Measurements from ENCODE around the gene CCDC85B.

- TF ChIP-seq EZH2 (IDR thresholded peaks at IDR 0.05) (no peak), POLR2AphosphoS5 (IDR thresholded peaks at IDR 0.05; ENCODE audit: borderline replicate concordance, low read depth, low read length) (no peak), FOXP2 (optimal IDR thresholded peaks at IDR 0.05; ENCODE audit: control extremely low read depth, extremely low read length, insufficient read depth) (no peak)
Measured at GRCh38 chr11:65864706-65865471, 25.6 kb upstream of the CCDC85B start.

All from SK-N-MC (cell line).